Body of pancreas (tissue), 4 donors: ENCODE measurements around the gene NR2F6. TPM values are rescaled to one million over a fixed set of nuclear protein-coding genes. Genes with fewer than 3 reads are reported as not detected.
"Not testable (repeated sequence)": the region's sequence is repeated elsewhere in the genome, so short reads cannot be mapped to it uniquely, and the experiment has no call there.

Source experiments
- ATAC-seq: fragments of 150-250 bp; one replicate; pipeline ENCODE4 v1.9.1; 2016
- DNase-seq, 4 donors: peaks; one replicate each; pipeline ENCODE4 v3.0.0-alpha.2; 2019
- H3K27ac ChIP-seq, 4 donors: fragments of 200-600 bp; sonication (generic); 1 replicate in 3 of 4; 2 replicates in 1 of 4; pipeline versions ENCODE4 v1.5.1 to v1.6.1; 2016 to 2019; ENCODE audit warnings: mild to moderate bottlenecking in 1 of 4, mixed read lengths in 1 of 4, moderate library complexity in 1 of 4
- H3K27me3 ChIP-seq, 2 donors: fragments of 200-600 bp; sonication (generic); one replicate each; pipeline ENCODE4 v1.6.0; 2016; ENCODE audit warnings: mild to moderate bottlenecking in 1 of 2
- H3K36me3 ChIP-seq, 2 donors: fragments of 200-600 bp; sonication (generic); replicated peaks in 1 of 2; 2 replicates each; pipeline ENCODE4 v1.5.1; 2016; ENCODE audit warnings: low read depth in 2 of 2; ENCODE audit not compliant: insufficient read depth in 1 of 2
- H3K4me1 ChIP-seq: fragments of 200-600 bp; sonication (generic); one replicate; pipeline ENCODE4 v1.6.0; 2016
- H3K4me3 ChIP-seq, 2 donors: fragments of 200-600 bp; sonication (generic); 1 replicate in 1 of 2; 2 replicates in 1 of 2; pipeline ENCODE4 v1.5.1; 2016 to 2019
- H3K9me3 ChIP-seq, 3 donors: fragments of 200-600 bp; sonication (generic); 1 replicate in 2 of 3; 2 replicates in 1 of 3; pipeline ENCODE4 v1.5.1; 2016
- CTCF ChIP-seq, 7 experiments: fragments of 450-650 bp in 4 of 7; fragments of 200-600 bp in 3 of 7; sonication (generic) in 3 of 7; IDR thresholded peaks; one replicate each; pipeline ENCODE4 v1.5.1; 2016 to 2019; ENCODE audit warnings: antibody characterized with exemption in 7 of 7
- POLR2A ChIP-seq, 3 donors: fragments of 450-650 bp; IDR thresholded peaks; one replicate each; pipeline ENCODE4 v1.6.1; 2016; ENCODE audit warnings: antibody characterized with exemption in 3 of 3, mild to moderate bottlenecking in 2 of 3
- WGBS, 2 donors: methylation state at CpG; one replicate each; pipeline ENCODE4 v1.1.5; 2017; 5-methylcytosine and 5-hydroxymethylcytosine counted together
- intact Hi-C: fragments of 100-400 bp; cut with DNase I; formaldehyde crosslinking; loops from one replicate; pipeline ENCODE4 v1.15.1; 2023
- total RNA-seq, 2 donors: library from RNA; depleted of rRNA; stranded (reverse); fragments of >200 nt; gene quantifications; one replicate each; pipeline ENCODE4 v1.1.0, GENCODE V29; 2016

NR2F6 gene
- total RNA-seq, 2 donors from 2014 or later, result 67.6 to 83.3 TPM

DNA sequence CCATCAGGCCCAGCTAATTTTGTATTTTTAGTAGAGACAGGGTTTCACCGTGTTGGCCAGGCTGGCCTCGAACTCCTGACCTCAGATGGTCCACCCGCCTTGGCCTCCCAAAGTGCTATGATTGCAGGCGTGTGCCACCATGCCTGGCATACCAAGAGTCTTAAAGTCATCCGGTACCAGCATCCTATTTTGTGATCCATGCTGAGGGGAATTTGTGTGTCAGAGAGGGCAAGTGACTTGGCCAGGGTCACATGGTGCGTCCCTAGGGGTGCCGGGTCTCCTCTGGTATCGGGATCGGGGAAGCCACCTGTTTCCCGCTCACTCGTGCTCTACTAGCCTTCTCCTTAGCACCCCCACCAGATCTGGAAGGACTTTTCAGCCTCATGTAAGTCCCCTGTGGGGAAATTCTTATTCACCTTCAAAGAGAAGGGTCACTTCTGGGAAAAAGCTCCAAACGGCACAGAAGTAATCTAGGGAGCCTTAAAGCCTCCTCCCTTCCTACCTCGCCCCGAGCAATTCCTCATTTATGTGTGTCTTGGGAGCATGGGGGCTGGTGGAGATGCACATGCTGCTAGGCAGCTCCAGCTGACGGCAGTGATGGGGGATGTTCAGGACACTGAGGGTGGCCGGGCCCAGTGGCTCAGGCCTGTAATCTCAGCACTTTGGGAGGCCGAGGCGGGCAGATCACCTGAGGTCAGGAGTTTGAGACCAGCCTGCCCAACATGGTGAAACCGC, 29.9 kb upstream of the NR2F6 start:
- no peaks in the 10 kb centered on the region for H3K9me3 ChIP-seq
- 89 to 96% methylated on average over 12 to 19 of the region's 19 CpGs for WGBS, 2 donors
- H3K4me1 ChIP-seq, result no peaks in the 10 kb centered on the region
- DNase-seq (no peak), ATAC-seq (no peak)
- H3K27me3 ChIP-seq, result no peaks in the 10 kb centered on the region
- H3K27ac ChIP-seq, result no peak overlapping the region
- peaks cover 0 to 26% of the 10 kb centered on the region in 2 donors for H3K36me3 ChIP-seq
- intact Hi-C loops, result no loop called here
- no peak overlapping the region for H3K4me3 ChIP-seq
- TF ChIP-seq CTCF (IDR thresholded peaks at IDR 0.05) (no peak), POLR2A (IDR thresholded peaks at IDR 0.05) (no peak)

- H3K27me3 ChIP-seq, H3K4me3 ChIP-seq, ATAC-seq, H3K27ac ChIP-seq, H3K4me1 ChIP-seq, DNase-seq, intact Hi-C loops, H3K9me3 ChIP-seq: not testable (repeated sequence)
- peaks cover 0 to 26% of the 10 kb centered on the region in 2 donors for H3K36me3 ChIP-seq
- 92 to 98% methylated on average over 3 of the region's 3 CpGs for WGBS, 2 donors
These were observed 29.2 kb upstream of the NR2F6 start for GRCh38 chr19:17274892-17275291.

DNA sequence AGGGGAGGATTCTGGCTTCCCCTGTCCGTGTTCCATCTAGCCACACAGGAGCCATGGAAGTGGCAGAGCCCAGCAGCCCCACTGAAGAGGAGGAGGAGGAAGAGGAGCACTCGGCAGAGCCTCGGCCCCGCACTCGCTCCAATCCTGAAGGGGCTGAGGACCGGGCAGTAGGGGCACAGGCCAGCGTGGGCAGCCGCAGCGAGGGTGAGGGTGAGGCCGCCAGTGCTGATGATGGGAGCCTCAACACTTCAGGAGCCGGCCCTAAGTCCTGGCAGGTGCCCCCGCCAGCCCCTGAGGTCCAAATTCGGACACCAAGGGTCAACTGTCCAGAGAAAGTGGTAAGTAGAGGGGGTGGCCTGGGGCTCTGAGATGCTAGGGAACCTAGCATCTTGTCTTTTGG, 23.0 kb upstream of the NR2F6 start:
- no peak overlapping the region for H3K27ac ChIP-seq
- 86 to 88% methylated on average over 11 to 13 of the region's 13 CpGs for WGBS, 2 donors
- H3K4me3 ChIP-seq, result no peak overlapping the region
- DNase-seq (no peak), ATAC-seq (no peak)
- H3K9me3 ChIP-seq, result no peaks in the 10 kb centered on the region
- intact Hi-C loops, result no loop called here
- TF ChIP-seq CTCF (IDR thresholded peaks at IDR 0.05) (no peak), POLR2A (IDR thresholded peaks at IDR 0.05) (no peak)
- peaks cover 0 to 8% of the 10 kb centered on the region in 2 donors for H3K36me3 ChIP-seq
- no peaks in the 10 kb centered on the region for H3K27me3 ChIP-seq
- peaks cover 13% of the 10 kb centered on the region for H3K4me1 ChIP-seq

GRCh38 chr19:17266975-17267788, 21.5 kb upstream of the NR2F6 start, which contains the start of gene BABAM1:
Gene BABAM1 (plus strand): TSS chr19:17267443. CDS start chr19:17268807, 1,364 bp downstream.
- H3K4me3 ChIP-seq, result peak within 1 kb of the TSS; percentile 64 to 69
- intact Hi-C loops, result no loop called here
- DNase-seq (peak; percentile 95 to 99 (median 96)), ATAC-seq (peak; percentile 98)
- TF ChIP-seq POLR2A (IDR thresholded peaks at IDR 0.05) (peak in 2 of 3 donors; percentile 45 to 51), CTCF (IDR thresholded peaks at IDR 0.05) (peak in 2 of 7 experiments; percentile 0 to 1)
- 1% methylated on average over 20 to 27 of the region's 27 CpGs for WGBS, 2 donors
- peaks cover 0 to 5% of the 10 kb centered on the region in 2 donors for H3K36me3 ChIP-seq
- peak within 1 kb of the TSS in 3 of 4 donors; percentile 29 to 72 (median 71) for H3K27ac ChIP-seq
- no peaks in the 10 kb centered on the region for H3K9me3 ChIP-seq
- peaks cover 13% of the 10 kb centered on the region for H3K4me1 ChIP-seq
- H3K27me3 ChIP-seq, result no peaks in the 10 kb centered on the region

GRCh38 chr19:17266589-17266974, 20.9 kb upstream of the NR2F6 start:
- no peak for DNase-seq
- Histone ChIP-seq H3K36me3 (peaks cover 0 to 5% of the 10 kb centered on the region in 2 donors), H3K27ac (peak overlapping the region in 3 of 4 donors; percentile 29 to 72 (median 71)), H3K4me1 (peaks cover 13% of the 10 kb centered on the region), H3K9me3 (no peaks in the 10 kb centered on the region), H3K4me3 (no peak overlapping the region), H3K27me3 (no peaks in the 10 kb centered on the region)
- WGBS, 2 donors, result 62 to 80% methylated on average over 12 of the region's 12 CpGs
- intact Hi-C loops, result no loop called here
- no peak for ATAC-seq
- TF ChIP-seq POLR2A (IDR thresholded peaks at IDR 0.05) (no peak), CTCF (IDR thresholded peaks at IDR 0.05) (no peak)
